HG03460 (cell line): Measurements from ENCODE around the gene PLAAT2.

Source experiments
- ATAC-seq: cut with Tn5 transposase; IDR thresholded peaks from one replicate; pipeline ENCODE4 v1.9.1; 2021; ENCODE audit not compliant: unreplicated experiment

Gene PLAAT2

DNA sequence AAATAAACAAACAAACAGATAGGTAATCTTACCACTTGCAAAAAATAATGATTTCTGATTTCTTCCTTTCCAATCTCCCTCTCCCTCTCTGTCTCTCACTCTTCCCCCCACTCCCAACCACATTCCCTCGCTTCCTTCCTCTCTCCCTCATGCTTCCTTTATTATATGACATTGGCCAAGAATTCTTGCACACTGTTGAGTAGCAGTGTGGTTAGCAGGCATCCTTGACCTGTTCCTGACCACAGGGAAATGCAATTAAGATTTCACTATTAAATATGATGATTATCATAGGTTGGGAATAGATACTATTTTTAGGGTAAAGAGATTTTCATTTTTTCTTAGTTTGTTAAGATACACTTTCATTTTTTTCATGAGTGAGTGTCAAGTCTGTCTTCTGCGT lies 41.3 kb downstream of the PLAAT2 start:
- no peak for ATAC-seq

GRCh38 chr11:63520606-63521170 lies 42.5 kb downstream of the PLAAT2 start:
- no peak for ATAC-seq

DNA sequence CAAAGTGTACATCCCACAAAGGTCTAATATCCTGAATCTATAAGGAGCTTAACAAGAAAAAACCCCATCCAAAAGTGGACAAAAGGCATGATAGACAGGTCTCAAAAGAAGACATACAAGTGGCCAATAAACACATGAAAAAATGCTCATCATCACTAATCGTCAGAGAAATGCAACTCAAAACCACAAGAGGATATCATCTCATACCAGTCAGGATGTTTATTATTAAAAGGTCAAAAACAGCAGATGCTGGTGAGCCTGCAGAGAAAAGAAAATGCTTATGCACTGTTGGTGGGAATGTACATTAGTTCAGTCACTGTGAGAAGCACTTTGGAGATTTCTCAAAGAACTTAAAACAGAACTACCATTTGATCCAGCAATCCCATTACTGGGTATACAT lies 44.6 kb downstream of the PLAAT2 start:
- ATAC-seq: no peak

DNA sequence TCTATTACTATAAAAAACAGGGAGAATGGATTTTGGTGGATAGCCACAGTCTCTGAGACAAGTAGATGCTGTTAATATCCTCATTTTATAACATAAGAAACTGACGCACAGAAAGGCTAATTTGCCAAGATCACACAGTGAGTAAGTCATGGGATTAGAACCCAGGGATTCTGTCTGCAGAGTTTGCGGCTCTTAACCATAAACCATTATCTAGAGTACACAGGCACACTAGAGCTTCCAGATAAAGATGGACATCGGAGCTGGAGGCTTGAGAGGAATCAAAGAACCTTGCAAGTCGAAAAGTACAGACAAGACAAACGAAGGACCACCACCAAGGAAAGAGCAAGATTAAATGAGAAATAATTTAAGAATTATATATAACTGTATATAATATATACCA lies 46.0 kb downstream of the PLAAT2 start:
- ATAC-seq: no peak

GRCh38 chr11:63516109-63516508 lies 47.1 kb downstream of the PLAAT2 start:
- ATAC-seq: no peak

DNA sequence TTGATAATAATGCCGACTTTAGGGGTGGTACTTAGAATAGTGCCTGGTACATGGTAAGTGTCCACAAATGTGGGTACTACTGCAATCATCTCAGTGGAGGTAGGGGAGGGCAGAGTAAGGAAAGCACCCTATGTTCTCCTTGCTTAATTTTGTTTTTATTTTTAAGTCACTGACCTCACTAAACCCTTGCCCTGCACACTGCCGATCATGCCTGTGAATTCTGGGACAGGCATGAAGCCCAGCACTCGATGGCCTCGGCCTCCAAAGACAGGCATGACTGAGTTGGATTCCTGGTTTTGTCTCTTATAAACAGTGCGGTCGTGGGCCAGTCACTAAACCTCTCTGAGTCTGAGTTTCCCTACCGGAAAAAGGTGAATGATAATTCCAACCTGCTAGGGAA lies 50.4 kb downstream of the PLAAT2 start:
- ATAC-seq: no peak

DNA sequence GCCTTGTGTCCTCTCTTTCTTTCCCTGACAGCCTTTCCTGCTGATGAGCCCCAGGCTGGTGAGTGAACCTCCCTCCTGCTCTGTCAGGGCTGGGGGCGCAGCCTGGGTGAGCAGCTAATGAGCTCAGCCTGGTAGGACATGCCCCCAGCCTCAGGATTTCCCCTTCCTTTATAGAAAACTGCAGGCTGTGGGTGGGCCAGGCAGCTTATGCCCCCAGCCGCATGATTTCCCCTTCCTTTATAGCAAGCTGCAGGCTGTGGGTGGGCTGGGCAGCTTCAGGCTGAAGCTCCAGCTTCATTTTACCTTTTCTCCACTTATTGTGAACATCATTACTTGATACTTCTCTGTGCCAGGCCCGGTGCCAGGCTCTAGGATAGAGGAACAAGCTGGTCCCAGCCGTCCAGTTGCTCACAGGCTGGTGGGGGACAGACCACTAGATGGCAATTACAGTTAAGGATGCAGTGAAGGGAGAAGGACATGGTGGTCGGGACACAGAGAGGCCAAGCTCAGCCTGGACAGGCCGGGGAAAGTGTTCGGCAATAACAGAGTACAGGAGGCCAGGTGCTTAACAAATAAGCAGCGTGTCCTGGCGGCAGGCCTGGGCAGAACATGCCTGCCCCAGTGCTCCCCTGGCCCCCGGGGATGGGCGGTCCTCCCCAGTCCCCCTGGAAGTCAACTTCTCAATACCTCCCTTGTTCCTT lies 52.0 kb downstream of the PLAAT2 start:
- ATAC-seq: no peak

DNA sequence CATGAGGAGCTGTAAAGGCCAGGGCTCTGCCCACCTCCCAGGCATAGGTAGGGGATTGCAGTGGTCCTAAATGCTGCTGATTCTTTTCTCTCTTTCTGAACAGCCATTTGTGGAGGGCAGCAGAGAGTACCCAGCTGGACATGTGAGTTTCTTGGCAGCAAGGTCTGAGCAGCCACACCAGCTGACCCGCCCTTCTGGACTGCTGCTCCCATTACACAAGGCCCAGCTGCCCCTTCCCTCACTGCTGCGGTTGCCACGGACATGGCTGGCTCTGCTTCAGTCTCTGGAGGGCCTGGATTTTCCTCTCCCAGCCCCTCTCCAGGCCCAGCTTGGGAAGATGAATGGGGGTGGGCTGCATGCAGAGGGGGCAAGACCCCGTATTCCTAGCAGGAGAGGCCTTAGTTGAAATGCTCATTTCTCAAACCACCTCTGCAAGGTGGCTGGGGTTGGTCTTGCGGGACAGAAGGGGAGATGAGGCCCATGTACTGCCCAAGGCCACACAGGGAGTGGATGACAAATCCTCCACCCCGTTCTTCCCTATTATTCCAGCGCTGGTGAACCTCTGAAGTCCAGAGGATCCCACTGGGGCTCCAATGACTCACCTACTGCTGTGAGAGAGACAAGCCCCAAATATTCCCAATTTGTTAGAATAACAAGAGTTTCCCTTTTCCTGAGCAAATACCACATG lies 52.7 kb downstream of the PLAAT2 start:
- ATAC-seq: no peak

- ATAC-seq: no peak
These were observed 54.4 kb downstream of the PLAAT2 start for GRCh38 chr11:63508745-63509144.

GRCh38 chr11:63508009-63508408 lies 55.2 kb downstream of the PLAAT2 start:
- ATAC-seq: no peak

GRCh38 chr11:63507511-63507910 lies 55.7 kb downstream of the PLAAT2 start:
- ATAC-seq: no peak

GRCh38 chr11:63506876-63507275 lies 56.3 kb downstream of the PLAAT2 start:
- no peak for ATAC-seq

- no peak for ATAC-seq
These were observed 57.2 kb downstream of the PLAAT2 start, which contains the start of gene LGALS12 for GRCh38 chr11:63505857-63506528. Gene LGALS12, plus strand, starts transcription at chr11:63506084. Its CDS starts 375 bp downstream, at chr11:63506459.

GRCh38 chr11:63504933-63505586 lies 58.1 kb downstream of the PLAAT2 start:
- no peak for ATAC-seq

- no peak for ATAC-seq
These were observed 59.1 kb downstream of the PLAAT2 start for GRCh38 chr11:63504054-63504453.

DNA sequence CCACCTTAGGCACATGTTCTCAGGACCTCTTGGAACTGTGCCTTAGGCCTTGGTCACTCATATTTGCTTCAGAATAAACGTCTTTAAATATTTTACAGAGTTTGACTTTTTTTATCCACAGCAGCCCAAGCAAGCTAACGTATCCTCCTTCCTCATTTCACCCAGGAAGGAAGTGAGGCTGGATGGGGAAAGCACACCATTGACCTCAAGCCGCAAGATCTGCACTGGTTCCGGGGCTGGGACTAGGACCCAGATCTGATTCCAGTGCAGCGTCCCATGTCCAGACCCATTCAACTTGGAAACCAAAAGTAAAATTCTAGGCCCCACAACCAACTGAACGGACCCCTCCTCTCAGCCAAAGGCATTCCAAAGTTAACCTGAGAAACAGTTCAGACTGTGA lies 59.7 kb downstream of the PLAAT2 start:
- no peak for ATAC-seq
